ENCODE measurements around the gene ABHD17C. TPM values are rescaled to one million over a fixed set of nuclear protein-coding genes. Genes with fewer than 3 reads are reported as not detected.

ABHD17C gene
- total RNA-seq, 1 experiment from 2014 or later = 42.2 TPM

GRCh38 chr15:80698676-80699075 is 3.6 kb downstream of the ABHD17C start:
- peaks cover 92% of the 10 kb centered on the region for H3K79me2 ChIP-seq (ENCODE audit: low read depth)
- H2AFZ ChIP-seq = no peak overlapping the region
- TF ChIP-seq EZH2 (IDR thresholded peaks at IDR 0.05; ENCODE audit: low read depth) (no peak), CTCF (conservative IDR thresholded peaks at IDR 0.05) (no peak)
- H3K4me3 ChIP-seq = peak overlapping the region; percentile 99; the same call in 1 of the 2 replicates
- H3K9me2 ChIP-seq (ENCODE audit: insufficient read depth) = no peaks in the 10 kb centered on the region
- H3K36me3 ChIP-seq (ENCODE audit: low read depth) = peaks cover 18% of the 10 kb centered on the region
- no peak overlapping the region for H3K27ac ChIP-seq
- no TSS peak for BruUV-seq (replicated peaks)
- CTCF ChIA-PET = no interaction called here
- DNase-seq = no peak
- H4K20me1 ChIP-seq (ENCODE audit: insufficient read depth) = peaks cover 23% of the 10 kb centered on the region
- POLR2A ChIA-PET (ENCODE audit: unreplicated experiment) = no interaction called here
- H3K27me3 ChIP-seq (ENCODE audit: insufficient read depth, low read depth) = no peaks in the 10 kb centered on the region
- peaks cover 64% of the 10 kb centered on the region for H3K4me1 ChIP-seq (replicated peaks; ENCODE audit: insufficient read depth)
- peaks cover 21% of the 10 kb centered on the region; the same call in 1 of the 2 replicates for H3F3A ChIP-seq (ENCODE audit: insufficient read depth, low read depth)
- peak overlapping the region; percentile 92 for H3K4me2 ChIP-seq
- H3K9me3 ChIP-seq (ENCODE audit: insufficient read depth, low read depth) = no peaks in the 10 kb centered on the region
- intact Hi-C loops (cut with micrococcal nuclease; ENCODE audit: unreplicated experiment) = loop anchor here (5.0 to 10.0 kb wide), 3 partner anchors 59 to 269 kb away; no protein-coding TSS in a partner anchor

GRCh38 chr15:80699981-80700380 is 4.9 kb downstream of the ABHD17C start:
- H3K4me2 ChIP-seq = peak overlapping the region; percentile 92
- H3K79me2 ChIP-seq (ENCODE audit: low read depth) = peaks cover 95% of the 10 kb centered on the region
- peaks cover 18% of the 10 kb centered on the region for H3K36me3 ChIP-seq (ENCODE audit: low read depth)
- intact Hi-C loops (cut with micrococcal nuclease; ENCODE audit: unreplicated experiment) = loop anchor here (5.0 to 10.0 kb wide), 3 partner anchors 57 to 267 kb away; no protein-coding TSS in a partner anchor
- TF ChIP-seq CTCF (conservative IDR thresholded peaks at IDR 0.05) (no peak), EZH2 (IDR thresholded peaks at IDR 0.05; ENCODE audit: low read depth) (no peak)
- no peak for DNase-seq
- H3F3A ChIP-seq (ENCODE audit: insufficient read depth, low read depth) = peaks cover 21% of the 10 kb centered on the region; the same call in 1 of the 2 replicates
- peaks cover 28% of the 10 kb centered on the region for H4K20me1 ChIP-seq (ENCODE audit: insufficient read depth)
- peaks cover 58% of the 10 kb centered on the region for H3K4me1 ChIP-seq (replicated peaks; ENCODE audit: insufficient read depth)
- POLR2A ChIA-PET (ENCODE audit: unreplicated experiment) = no interaction called here
- BruUV-seq (replicated peaks) = no TSS peak
- H2AFZ ChIP-seq = no peak overlapping the region
- no peak overlapping the region for H3K27ac ChIP-seq
- no peaks in the 10 kb centered on the region for H3K27me3 ChIP-seq (ENCODE audit: insufficient read depth, low read depth)
- CTCF ChIA-PET = no interaction called here
- H3K9me2 ChIP-seq (ENCODE audit: insufficient read depth) = no peaks in the 10 kb centered on the region
- H3K9me3 ChIP-seq (ENCODE audit: insufficient read depth, low read depth) = no peaks in the 10 kb centered on the region
- no peak overlapping the region for H3K4me3 ChIP-seq

GRCh38 chr15:80701676-80702311 is 6.7 kb downstream of the ABHD17C start:
- H3K79me2 ChIP-seq (ENCODE audit: low read depth) = peaks cover 100% of the 10 kb centered on the region

More at GRCh38 chr15:80701676-80702311, 6.7 kb downstream of the ABHD17C start:
- no peaks in the 10 kb centered on the region for H3K27me3 ChIP-seq (ENCODE audit: insufficient read depth, low read depth)
- DNase-seq = no peak
- no peaks in the 10 kb centered on the region for H3K9me2 ChIP-seq (ENCODE audit: insufficient read depth)
- peaks cover 38% of the 10 kb centered on the region for H4K20me1 ChIP-seq (ENCODE audit: insufficient read depth)
- intact Hi-C loops (cut with micrococcal nuclease; ENCODE audit: unreplicated experiment) = no loop called here
- H3K9me3 ChIP-seq (ENCODE audit: insufficient read depth, low read depth) = no peaks in the 10 kb centered on the region
- POLR2A ChIA-PET (ENCODE audit: unreplicated experiment) = no interaction called here
- H3K4me2 ChIP-seq = peak overlapping the region; percentile 48
- H3F3A ChIP-seq (ENCODE audit: insufficient read depth, low read depth) = peaks cover 26% of the 10 kb centered on the region
- no peak overlapping the region for H3K4me3 ChIP-seq
- CTCF ChIA-PET = no interaction called here
- BruUV-seq (replicated peaks) = no TSS peak
- TF ChIP-seq CTCF (conservative IDR thresholded peaks at IDR 0.05) (no peak), EZH2 (IDR thresholded peaks at IDR 0.05; ENCODE audit: low read depth) (no peak)
- H3K36me3 ChIP-seq (ENCODE audit: low read depth) = peaks cover 30% of the 10 kb centered on the region
- peaks cover 58% of the 10 kb centered on the region for H3K4me1 ChIP-seq (replicated peaks; ENCODE audit: insufficient read depth)
- no peak overlapping the region for H2AFZ ChIP-seq
- H3K27ac ChIP-seq = peak overlapping the region; percentile 16; the same call in 1 of the 2 replicates

All from PC-9 (cell line).